ENCODE data around the gene GNG14. TPM values are rescaled to one million over a fixed set of nuclear protein-coding genes. Genes with fewer than 3 reads are reported as not detected.
A peak's percentile ranks its signal among the peaks of the same experiment; 100 is the strongest.

The GNG14 gene
- polyA plus RNA-seq, 4 donors = not detected

- no peak overlapping the region for H3K27ac ChIP-seq (ENCODE audit: low read depth in 1 of 3, low read length in 2 of 3)
- WGBS, 3 donors = 11 to 26% (median 25%) methylated on average over 28 to 31 of the region's 31 CpGs
- FAIRE-seq (no peak), DNase-seq (peak; percentile 83 to 88)
- peak overlapping the region in 2 of 3 donors; percentile 31 to 35 for H3K4me3 ChIP-seq (ENCODE audit: low read depth in 1 of 3, low read length in 3 of 3)
- peaks cover 0 to 4% (median 0%) of the 10 kb centered on the region in 3 donors for H3K4me1 ChIP-seq (ENCODE audit: control insufficient read depth in 3 of 3, insufficient read depth in 2 of 3, low read depth in 1 of 3, low read length in 2 of 3)
- no peaks in the 10 kb centered on the region for H3K27me3 ChIP-seq (ENCODE audit: control insufficient read depth in 3 of 3, insufficient read depth in 3 of 3, low read length in 3 of 3)
- no peaks in the 10 kb centered on the region for H3K9me3 ChIP-seq (ENCODE audit: control insufficient read depth in 2 of 2, insufficient read depth in 1 of 2, low read depth in 1 of 2, low read length in 1 of 2)
- H3K36me3 ChIP-seq (ENCODE audit: control insufficient read depth in 3 of 3, insufficient read depth in 2 of 3, low read depth in 1 of 3, low read length in 3 of 3) = peaks cover 0 to 13% (median 0%) of the 10 kb centered on the region in 3 donors
Measured at GRCh38 chr19:12647490-12648071, 40.2 kb upstream of the GNG14 start.

GRCh38 chr19:12648088-12648487, 39.7 kb upstream of the GNG14 start:
- Histone ChIP-seq H3K27me3 (ENCODE audit: control insufficient read depth in 3 of 3, insufficient read depth in 3 of 3, low read length in 3 of 3) (no peaks in the 10 kb centered on the region), H3K27ac (ENCODE audit: low read depth in 1 of 3, low read length in 2 of 3) (no peak overlapping the region), H3K9me3 (ENCODE audit: control insufficient read depth in 2 of 2, insufficient read depth in 1 of 2, low read depth in 1 of 2, low read length in 1 of 2) (no peaks in the 10 kb centered on the region), H3K4me3 (ENCODE audit: low read depth in 1 of 3, low read length in 3 of 3) (peak overlapping the region in 2 of 3 donors; percentile 27 to 35), H3K4me1 (ENCODE audit: control insufficient read depth in 3 of 3, insufficient read depth in 2 of 3, low read depth in 1 of 3, low read length in 2 of 3) (peaks cover 0 to 4% (median 0%) of the 10 kb centered on the region in 3 donors), H3K36me3 (ENCODE audit: control insufficient read depth in 3 of 3, insufficient read depth in 2 of 3, low read depth in 1 of 3, low read length in 3 of 3) (peaks cover 0 to 13% (median 0%) of the 10 kb centered on the region in 3 donors)
- peak in 1 of 2 donors; percentile 25 for DNase-seq
- no peak for FAIRE-seq
- 21 to 55% (median 29%) methylated on average over 23 to 29 of the region's 29 CpGs for WGBS, 3 donors

GRCh38 chr19:12649941-12650340, 37.9 kb upstream of the GNG14 start:
- H3K9me3 ChIP-seq (ENCODE audit: control insufficient read depth in 2 of 2, insufficient read depth in 1 of 2, low read depth in 1 of 2, low read length in 1 of 2) = no peaks in the 10 kb centered on the region
- 94 to 97% (median 97%) methylated on average over 10 of the region's 10 CpGs for WGBS, 3 donors
- no peak overlapping the region for H3K27ac ChIP-seq (ENCODE audit: low read depth in 1 of 3, low read length in 2 of 3)
- H3K36me3 ChIP-seq (ENCODE audit: control insufficient read depth in 3 of 3, insufficient read depth in 2 of 3, low read depth in 1 of 3, low read length in 3 of 3) = peaks cover 0 to 24% (median 0%) of the 10 kb centered on the region in 3 donors
- H3K27me3 ChIP-seq (ENCODE audit: control insufficient read depth in 3 of 3, insufficient read depth in 3 of 3, low read length in 3 of 3) = no peaks in the 10 kb centered on the region
- DNase-seq (no peak), FAIRE-seq (no peak)
- no peak overlapping the region for H3K4me3 ChIP-seq (ENCODE audit: low read depth in 1 of 3, low read length in 3 of 3)
- H3K4me1 ChIP-seq (ENCODE audit: control insufficient read depth in 3 of 3, insufficient read depth in 2 of 3, low read depth in 1 of 3, low read length in 2 of 3) = peaks cover 0 to 4% (median 0%) of the 10 kb centered on the region in 3 donors

GRCh38 chr19:12652219-12652618, 35.6 kb upstream of the GNG14 start:
- H3K9me3 ChIP-seq (ENCODE audit: control insufficient read depth in 2 of 2, insufficient read depth in 1 of 2, low read depth in 1 of 2, low read length in 1 of 2) = no peaks in the 10 kb centered on the region
- peaks cover 0 to 43% (median 3%) of the 10 kb centered on the region in 3 donors for H3K36me3 ChIP-seq (ENCODE audit: control insufficient read depth in 3 of 3, insufficient read depth in 2 of 3, low read depth in 1 of 3, low read length in 3 of 3)
- no peak overlapping the region for H3K27ac ChIP-seq (ENCODE audit: low read depth in 1 of 3, low read length in 2 of 3)
- no peaks in the 10 kb centered on the region for H3K27me3 ChIP-seq (ENCODE audit: control insufficient read depth in 3 of 3, insufficient read depth in 3 of 3, low read length in 3 of 3)
- DNase-seq (no peak), FAIRE-seq (no peak)
- peaks cover 0 to 4% (median 0%) of the 10 kb centered on the region in 3 donors for H3K4me1 ChIP-seq (ENCODE audit: control insufficient read depth in 3 of 3, insufficient read depth in 2 of 3, low read depth in 1 of 3, low read length in 2 of 3)
- 90 to 95% (median 93%) methylated on average over 6 of the region's 6 CpGs for WGBS, 3 donors
- H3K4me3 ChIP-seq (ENCODE audit: low read depth in 1 of 3, low read length in 3 of 3) = no peak overlapping the region

GRCh38 chr19:12655546-12655945, 32.3 kb upstream of the GNG14 start:
- WGBS, 3 donors = 94 to 96% (median 96%) methylated on average over 8 of the region's 8 CpGs
- no peak for DNase-seq
- Histone ChIP-seq H3K27me3 (ENCODE audit: control insufficient read depth in 3 of 3, insufficient read depth in 3 of 3, low read length in 3 of 3) (no peaks in the 10 kb centered on the region), H3K36me3 (ENCODE audit: control insufficient read depth in 3 of 3, insufficient read depth in 2 of 3, low read depth in 1 of 3, low read length in 3 of 3) (peaks cover 0 to 63% (median 9%) of the 10 kb centered on the region in 3 donors), H3K4me3 (ENCODE audit: low read depth in 1 of 3, low read length in 3 of 3) (no peak overlapping the region), H3K27ac (ENCODE audit: low read depth in 1 of 3, low read length in 2 of 3) (no peak overlapping the region), H3K9me3 (ENCODE audit: control insufficient read depth in 2 of 2, insufficient read depth in 1 of 2, low read depth in 1 of 2, low read length in 1 of 2) (no peaks in the 10 kb centered on the region), H3K4me1 (ENCODE audit: control insufficient read depth in 3 of 3, insufficient read depth in 2 of 3, low read depth in 1 of 3, low read length in 2 of 3) (no peaks in the 10 kb centered on the region)
- no peak for FAIRE-seq

- FAIRE-seq (no peak), DNase-seq (no peak)
- peaks cover 4 to 69% (median 10%) of the 10 kb centered on the region in 3 donors for H3K36me3 ChIP-seq (ENCODE audit: control insufficient read depth in 3 of 3, insufficient read depth in 2 of 3, low read depth in 1 of 3, low read length in 3 of 3)
- no peak overlapping the region for H3K27ac ChIP-seq (ENCODE audit: low read depth in 1 of 3, low read length in 2 of 3)
- H3K4me1 ChIP-seq (ENCODE audit: control insufficient read depth in 3 of 3, insufficient read depth in 2 of 3, low read depth in 1 of 3, low read length in 2 of 3) = no peaks in the 10 kb centered on the region
- no peaks in the 10 kb centered on the region for H3K27me3 ChIP-seq (ENCODE audit: control insufficient read depth in 3 of 3, insufficient read depth in 3 of 3, low read length in 3 of 3)
- H3K9me3 ChIP-seq (ENCODE audit: control insufficient read depth in 2 of 2, insufficient read depth in 1 of 2, low read depth in 1 of 2, low read length in 1 of 2) = no peaks in the 10 kb centered on the region
- WGBS, 3 donors = 76 to 90% (median 86%) methylated on average over 47 to 50 of the region's 50 CpGs
- no peak overlapping the region for H3K4me3 ChIP-seq (ENCODE audit: low read depth in 1 of 3, low read length in 3 of 3)
Measured at GRCh38 chr19:12656899-12657571, 30.8 kb upstream of the GNG14 start.

GRCh38 chr19:12657966-12658365, 29.8 kb upstream of the GNG14 start:
- no peak for FAIRE-seq
- no peak overlapping the region for H3K4me3 ChIP-seq (ENCODE audit: low read depth in 1 of 3, low read length in 3 of 3)
- no peak overlapping the region for H3K27ac ChIP-seq (ENCODE audit: low read depth in 1 of 3, low read length in 2 of 3)
- H3K4me1 ChIP-seq (ENCODE audit: control insufficient read depth in 3 of 3, insufficient read depth in 2 of 3, low read depth in 1 of 3, low read length in 2 of 3) = no peaks in the 10 kb centered on the region
- peaks cover 4 to 73% (median 11%) of the 10 kb centered on the region in 3 donors for H3K36me3 ChIP-seq (ENCODE audit: control insufficient read depth in 3 of 3, insufficient read depth in 2 of 3, low read depth in 1 of 3, low read length in 3 of 3)
- no peak for DNase-seq
- H3K27me3 ChIP-seq (ENCODE audit: control insufficient read depth in 3 of 3, insufficient read depth in 3 of 3, low read length in 3 of 3) = no peaks in the 10 kb centered on the region
- H3K9me3 ChIP-seq (ENCODE audit: control insufficient read depth in 2 of 2, insufficient read depth in 1 of 2, low read depth in 1 of 2, low read length in 1 of 2) = no peaks in the 10 kb centered on the region
- 96 to 99% (median 96%) methylated on average over 20 to 22 of the region's 22 CpGs for WGBS, 3 donors

- no peaks in the 10 kb centered on the region for H3K27me3 ChIP-seq (ENCODE audit: control insufficient read depth in 3 of 3, insufficient read depth in 3 of 3, low read length in 3 of 3)
- peaks cover 7 to 78% (median 8%) of the 10 kb centered on the region in 3 donors for H3K36me3 ChIP-seq (ENCODE audit: control insufficient read depth in 3 of 3, insufficient read depth in 2 of 3, low read depth in 1 of 3, low read length in 3 of 3)
- WGBS, 3 donors = 94 to 96% (median 95%) methylated on average over 12 of the region's 12 CpGs
- H3K4me1 ChIP-seq (ENCODE audit: control insufficient read depth in 3 of 3, insufficient read depth in 2 of 3, low read depth in 1 of 3, low read length in 2 of 3) = peaks cover 0 to 3% (median 2%) of the 10 kb centered on the region in 3 donors
- no peaks in the 10 kb centered on the region for H3K9me3 ChIP-seq (ENCODE audit: control insufficient read depth in 2 of 2, insufficient read depth in 1 of 2, low read depth in 1 of 2, low read length in 1 of 2)
- DNase-seq (no peak), FAIRE-seq (no peak)
- no peak overlapping the region for H3K4me3 ChIP-seq (ENCODE audit: low read depth in 1 of 3, low read length in 3 of 3)
- no peak overlapping the region for H3K27ac ChIP-seq (ENCODE audit: low read depth in 1 of 3, low read length in 2 of 3)
Measured at GRCh38 chr19:12660980-12661379, 26.8 kb upstream of the GNG14 start.

Measured in small intestine (tissue), 7 donors.